ENCODE results near the gene ABCA13.

DNA sequence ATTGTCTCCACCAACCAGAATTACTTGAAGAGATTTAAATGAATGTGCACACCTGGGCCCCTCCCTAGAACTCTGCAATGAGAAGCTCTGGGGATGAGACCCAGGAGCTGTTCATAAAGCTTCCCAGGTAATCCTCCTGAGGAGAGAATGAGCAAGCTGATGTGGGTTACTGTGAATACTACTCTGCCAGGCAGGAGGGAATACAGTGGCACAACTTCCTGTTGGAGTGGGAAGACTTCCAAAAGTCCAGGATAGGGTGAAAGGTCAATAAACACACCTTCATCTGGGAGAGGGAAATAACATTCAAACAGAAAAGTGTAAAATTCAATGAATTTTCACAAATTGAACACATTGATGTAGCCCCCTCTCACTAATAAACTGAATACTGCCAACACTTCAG lies 351.4 kb downstream of the ABCA13 start:
- TF ChIP-seq EZH2 (IDR thresholded peaks at IDR 0.05; ENCODE audit: insufficient read depth, poor library complexity, severe bottlenecking) (no peak), EZH2phosphoT487 (IDR thresholded peaks at IDR 0.05; ENCODE audit: insufficient read depth, low read depth) (no peak)

All from GM23248 (cell line).